ENCODE measurements around the gene KDM7A. TPM values are rescaled to one million over a fixed set of nuclear protein-coding genes. Genes with fewer than 3 reads are reported as not detected.

The KDM7A gene
- total RNA-seq, 1 experiment from 2014 or later: 2.2 TPM

- in situ Hi-C loops (cut with HindIII; ENCODE audit: low sequenced_read_pairs): no loop called here
- no peak for DNase-seq (ENCODE audit: low spot score)
Measured at GRCh38 chr7:140062118-140062527, 114.7 kb downstream of the KDM7A start.

- no peak for DNase-seq (ENCODE audit: low spot score)
- in situ Hi-C loops (cut with HindIII; ENCODE audit: low sequenced_read_pairs): no loop called here
Measured at GRCh38 chr7:140061607-140061930, 115.2 kb downstream of the KDM7A start.

- no peak for DNase-seq (ENCODE audit: low spot score)
- in situ Hi-C loops (cut with HindIII; ENCODE audit: low sequenced_read_pairs): no loop called here
Measured at GRCh38 chr7:140060788-140061606, 115.8 kb downstream of the KDM7A start.

GRCh38 chr7:140060243-140060630, 116.5 kb downstream of the KDM7A start:
- in situ Hi-C loops (cut with HindIII; ENCODE audit: low sequenced_read_pairs): no loop called here
- DNase-seq (ENCODE audit: low spot score): no peak

GRCh38 chr7:140059273-140060242, 117.2 kb downstream of the KDM7A start:
- no peak for DNase-seq (ENCODE audit: low spot score)
- in situ Hi-C loops (cut with HindIII; ENCODE audit: low sequenced_read_pairs): no loop called here

- in situ Hi-C loops (cut with HindIII; ENCODE audit: low sequenced_read_pairs): no loop called here
- DNase-seq (ENCODE audit: low spot score): no peak
Measured at GRCh38 chr7:140058517-140058916, 118.3 kb downstream of the KDM7A start.

- in situ Hi-C loops (cut with HindIII; ENCODE audit: low sequenced_read_pairs): no loop called here
- DNase-seq (ENCODE audit: low spot score): no peak
Measured at GRCh38 chr7:140057143-140057535, 119.6 kb downstream of the KDM7A start.

- in situ Hi-C loops (cut with HindIII; ENCODE audit: low sequenced_read_pairs): no loop called here
Measured at GRCh38 chr7:140056431-140057142, 120.2 kb downstream of the KDM7A start.

GRCh38 chr7:140055833-140056232, 121.0 kb downstream of the KDM7A start:
- no peak for DNase-seq (ENCODE audit: low spot score)
- in situ Hi-C loops (cut with HindIII; ENCODE audit: low sequenced_read_pairs): no loop called here

More at GRCh38 chr7:140056431-140057142, 120.2 kb downstream of the KDM7A start:
- DNase-seq (ENCODE audit: low spot score): no peak

GRCh38 chr7:140054751-140055150, 122.0 kb downstream of the KDM7A start:
- in situ Hi-C loops (cut with HindIII; ENCODE audit: low sequenced_read_pairs): no loop called here
- no peak for DNase-seq (ENCODE audit: low spot score)

- DNase-seq (ENCODE audit: low spot score): no peak
- in situ Hi-C loops (cut with HindIII; ENCODE audit: low sequenced_read_pairs): no loop called here
Measured at GRCh38 chr7:140053812-140054539, 122.8 kb downstream of the KDM7A start.

- in situ Hi-C loops (cut with HindIII; ENCODE audit: low sequenced_read_pairs): no loop called here
- no peak for DNase-seq (ENCODE audit: low spot score)
Measured at GRCh38 chr7:140051820-140052219, 125.0 kb downstream of the KDM7A start.

GRCh38 chr7:140050100-140050499, 126.7 kb downstream of the KDM7A start:
- no peak for DNase-seq (ENCODE audit: low spot score)
- in situ Hi-C loops (cut with HindIII; ENCODE audit: low sequenced_read_pairs): no loop called here

GRCh38 chr7:140049339-140050024, 127.3 kb downstream of the KDM7A start:
- in situ Hi-C loops (cut with HindIII; ENCODE audit: low sequenced_read_pairs): no loop called here
- no peak for DNase-seq (ENCODE audit: low spot score)

- in situ Hi-C loops (cut with HindIII; ENCODE audit: low sequenced_read_pairs): no loop called here
- DNase-seq (ENCODE audit: low spot score): no peak
Measured at GRCh38 chr7:140048989-140049338, 127.8 kb downstream of the KDM7A start.

- in situ Hi-C loops (cut with HindIII; ENCODE audit: low sequenced_read_pairs): no loop called here
- no peak for DNase-seq (ENCODE audit: low spot score)
Measured at GRCh38 chr7:140048138-140048537, 128.6 kb downstream of the KDM7A start.

- no peak for DNase-seq (ENCODE audit: low spot score)
- in situ Hi-C loops (cut with HindIII; ENCODE audit: low sequenced_read_pairs): no loop called here
Measured at GRCh38 chr7:140047197-140047596, 129.6 kb downstream of the KDM7A start.

- DNase-seq (ENCODE audit: low spot score): no peak
- in situ Hi-C loops (cut with HindIII; ENCODE audit: low sequenced_read_pairs): no loop called here
Measured at GRCh38 chr7:140045697-140046096, 131.1 kb downstream of the KDM7A start.

GRCh38 chr7:140044251-140044650, 132.5 kb downstream of the KDM7A start:
- no peak for DNase-seq (ENCODE audit: low spot score)
- in situ Hi-C loops (cut with HindIII; ENCODE audit: low sequenced_read_pairs): no loop called here

Measured in G401 (cell line).